ENCODE data around the gene CNTN5. TPM values are rescaled to one million over a fixed set of nuclear protein-coding genes. Genes with fewer than 3 reads are reported as not detected.

The CNTN5 gene
- polyA plus RNA-seq, 1 donor from 2014 or later: 1.1 TPM

- Histone ChIP-seq H2AFZ (ENCODE audit: low read depth, low read length) (no peak overlapping the region), H3K79me2 (replicated peaks; ENCODE audit: insufficient read depth, low read length) (no peaks in the 10 kb centered on the region), H3K9me3 (ENCODE audit: low read length) (no peaks in the 10 kb centered on the region), H3K9ac (ENCODE audit: low read length) (no peak overlapping the region), H3K27me3 (ENCODE audit: insufficient read depth, low read depth, low read length) (no peaks in the 10 kb centered on the region), H3K9me2 (ENCODE audit: insufficient read depth, low read length) (no peaks in the 10 kb centered on the region), H4K20me1 (ENCODE audit: insufficient read depth) (no peaks in the 10 kb centered on the region), H3K36me3 (ENCODE audit: insufficient read depth, low read length) (no peaks in the 10 kb centered on the region), H3F3A (ENCODE audit: insufficient read depth, low read length, poor library complexity, severe bottlenecking) (no peaks in the 10 kb centered on the region), H3K4me3 (ENCODE audit: low read length) (no peak overlapping the region), H3K4me2 (ENCODE audit: low read length) (no peak overlapping the region), H3K27ac (ENCODE audit: low read length) (no peak overlapping the region)
- TF ChIP-seq CTCF (IDR thresholded peaks at IDR 0.05; ENCODE audit: poor library complexity, severe bottlenecking) (no peak), EZH2 (IDR thresholded peaks at IDR 0.05; ENCODE audit: borderline replicate concordance, insufficient read depth, low read length, poor library complexity, severe bottlenecking) (no peak), POLR2AphosphoS5 (IDR thresholded peaks at IDR 0.05) (peak; percentile 64), EP300 (conservative IDR thresholded peaks at IDR 0.05; ENCODE audit: poor library complexity, severe bottlenecking) (peak; percentile 59), TAF1 (IDR thresholded peaks at IDR 0.05; ENCODE audit: low read depth) (no peak), SMC3 (conservative IDR thresholded peaks at IDR 0.05; ENCODE audit: poor library complexity) (no peak)
Observed at GRCh38 chr11:100316952-100317351, 1296.2 kb downstream of the CNTN5 start.

- no peaks in the 10 kb centered on the region for H3K27me3 ChIP-seq (ENCODE audit: insufficient read depth, low read depth, low read length)
- no peak overlapping the region for H3K9ac ChIP-seq (ENCODE audit: low read length)
- H3K27ac ChIP-seq (ENCODE audit: low read length): no peak overlapping the region
- no peaks in the 10 kb centered on the region for H3K9me3 ChIP-seq (ENCODE audit: low read length)
- no peaks in the 10 kb centered on the region for H4K20me1 ChIP-seq (ENCODE audit: insufficient read depth)
- H3K79me2 ChIP-seq (replicated peaks; ENCODE audit: insufficient read depth, low read length): no peaks in the 10 kb centered on the region
- H3K9me2 ChIP-seq (ENCODE audit: insufficient read depth, low read length): no peaks in the 10 kb centered on the region
- no peak overlapping the region for H3K4me2 ChIP-seq (ENCODE audit: low read length)
- no peak overlapping the region for H3K4me3 ChIP-seq (ENCODE audit: low read length)
- no peaks in the 10 kb centered on the region for H3K36me3 ChIP-seq (ENCODE audit: insufficient read depth, low read length)
- H2AFZ ChIP-seq (ENCODE audit: low read depth, low read length): no peak overlapping the region
- H3F3A ChIP-seq (ENCODE audit: insufficient read depth, low read length, poor library complexity, severe bottlenecking): no peaks in the 10 kb centered on the region
- TF ChIP-seq TAF1 (IDR thresholded peaks at IDR 0.05; ENCODE audit: low read depth): no peak
- no peak for TF ChIP-seq MXI1 (conservative IDR thresholded peaks at IDR 0.05; ENCODE audit: poor library complexity, severe bottlenecking)
- no peak for TF ChIP-seq SMC3 (conservative IDR thresholded peaks at IDR 0.05; ENCODE audit: poor library complexity)
- no peak for TF ChIP-seq RAD21 (conservative IDR thresholded peaks at IDR 0.05)
- no peak for TF ChIP-seq EP300 (conservative IDR thresholded peaks at IDR 0.05; ENCODE audit: poor library complexity, severe bottlenecking)
- TF ChIP-seq CTCF (IDR thresholded peaks at IDR 0.05; ENCODE audit: poor library complexity, severe bottlenecking): no peak
- no peak for TF ChIP-seq POLR2AphosphoS5 (IDR thresholded peaks at IDR 0.05)
- TF ChIP-seq EZH2 (IDR thresholded peaks at IDR 0.05; ENCODE audit: borderline replicate concordance, insufficient read depth, low read length, poor library complexity, severe bottlenecking): no peak
- no peak for TF ChIP-seq REST (IDR thresholded peaks at IDR 0.05; ENCODE audit: borderline replicate concordance)
Observed at GRCh38 chr11:100319691-100320090, 1298.9 kb downstream of the CNTN5 start.
